ENCODE measurements around the gene DYNLT4.

DYNLT4 gene

GRCh38 chr1:44802306-44803061, 4.7 kb downstream of the DYNLT4 start:
- no peak for TF ChIP-seq CTCF (IDR thresholded peaks at IDR 0.05)

- TF ChIP-seq CTCF (IDR thresholded peaks at IDR 0.05): no peak
Measured at GRCh38 chr1:44801491-44802305, 5.5 kb downstream of the DYNLT4 start.

GRCh38 chr1:44799770-44800584, 7.2 kb downstream of the DYNLT4 start, which contains the start of gene PLK3:
Gene PLK3 (plus strand): TSS chr1:44800377. CDS start chr1:44800464, 87 bp downstream.
- TF ChIP-seq CTCF (IDR thresholded peaks at IDR 0.05): peak; percentile 78

GRCh38 chr1:44798481-44799365, 8.4 kb downstream of the DYNLT4 start:
- no peak for TF ChIP-seq CTCF (IDR thresholded peaks at IDR 0.05)

GRCh38 chr1:44792736-44793502, 14.2 kb downstream of the DYNLT4 start:
- no peak for TF ChIP-seq CTCF (IDR thresholded peaks at IDR 0.05)

GRCh38 chr1:44790968-44791801, 16.0 kb downstream of the DYNLT4 start:
- no peak for TF ChIP-seq CTCF (IDR thresholded peaks at IDR 0.05)
